GM23338 (cell line): ENCODE measurements around the gene RASA3. TPM values are rescaled to one million over a fixed set of nuclear protein-coding genes. Genes with fewer than 3 reads are reported as not detected.

Source experiments
- ATAC-seq: fragments of 200-7000 bp; cut with Tn5 transposase; 3 replicates; pipeline ENCODE4 v1.9.1; 2020
- DNase-seq: peaks from one replicate; pipeline ENCODE4 v3.0.0-alpha.2; 2015; ENCODE audit warnings: low spot score
- H2AFZ ChIP-seq: fragments of 200-600 bp; sonication (generic); 2 replicates; pipeline ENCODE4 v1.8.0; 2016; ENCODE audit warnings: antibody characterized with exemption, mild to moderate bottlenecking, moderate library complexity
- H3F3A ChIP-seq: fragments of 200-600 bp; sonication (generic); replicated peaks from 2 replicates; pipeline ENCODE4 v1.8.0; 2017; ENCODE audit warnings: antibody characterized with exemption, mixed run types, low read depth
- H3K27ac ChIP-seq: fragments of 200-600 bp; sonication (generic); 2 replicates; pipeline ENCODE4 v1.6.1; 2016; ENCODE audit warnings: low read depth
- H3K27me3 ChIP-seq: fragments of 200-600 bp; sonication (generic); 2 replicates; pipeline ENCODE4 v1.8.0; 2016; ENCODE audit warnings: mild to moderate bottlenecking, mixed run types, moderate library complexity; ENCODE audit not compliant: insufficient read depth
- H3K36me3 ChIP-seq: fragments of 200-600 bp; sonication (generic); 2 replicates; pipeline ENCODE4 v1.8.0; 2016; ENCODE audit warnings: mild to moderate bottlenecking; ENCODE audit not compliant: insufficient read depth
- H3K4me1 ChIP-seq: fragments of 200-600 bp; sonication (generic); 2 replicates; pipeline ENCODE4 v1.8.0; 2016; ENCODE audit warnings: mild to moderate bottlenecking, moderate library complexity; ENCODE audit not compliant: insufficient read depth
- H3K4me2 ChIP-seq: fragments of 200-600 bp; sonication (generic); 2 replicates; pipeline ENCODE4 v1.7.1; 2017; ENCODE audit warnings: mixed run types
- H3K4me3 ChIP-seq: fragments of 200-600 bp; sonication (generic); 2 replicates; pipeline ENCODE4 v1.6.1; 2016; ENCODE audit warnings: mixed run types
- H3K79me2 ChIP-seq: fragments of 200-600 bp; sonication (generic); replicated peaks from 2 replicates; pipeline ENCODE4 v1.8.0; 2017; ENCODE audit warnings: mild to moderate bottlenecking; ENCODE audit not compliant: insufficient read depth
- H3K9me2 ChIP-seq: fragments of 200-600 bp; sonication (generic); 2 replicates; pipeline ENCODE4 v1.8.0; 2017; ENCODE audit not compliant: insufficient read depth
- H4K20me1 ChIP-seq: fragments of 200-600 bp; sonication (generic); replicated peaks from 2 replicates; pipeline ENCODE4 v1.8.0; 2017; ENCODE audit warnings: mild to moderate bottlenecking; ENCODE audit not compliant: insufficient read depth
- H3K27ac Mint-ChIP-seq: 2 replicates; pipeline ENCODE4 v1.8.0; 2020; ENCODE audit warnings: inconsistent platforms, mild to moderate bottlenecking, moderate library complexity, mixed read lengths
- H3K27me3 Mint-ChIP-seq: 3 replicates; pipeline ENCODE4 v1.8.0; 2022; ENCODE audit warnings: low read depth, mild to moderate bottlenecking, moderate library complexity, mixed read lengths, inconsistent platforms; ENCODE audit not compliant: insufficient read depth, poor library complexity
- H3K36me3 Mint-ChIP-seq: 3 replicates; pipeline ENCODE4 v1.8.0; 2021; ENCODE audit warnings: low read depth, mild to moderate bottlenecking, inconsistent platforms, moderate library complexity, mixed read lengths
- H3K4me1 Mint-ChIP-seq: 3 replicates; pipeline ENCODE4 v1.8.0; 2020; ENCODE audit warnings: mild to moderate bottlenecking, inconsistent platforms, mixed read lengths
- H3K4me3 Mint-ChIP-seq: 3 replicates; pipeline ENCODE4 v1.8.0; 2021; ENCODE audit warnings: moderate library complexity, mild to moderate bottlenecking, inconsistent platforms, mixed read lengths
- H3K9me3 Mint-ChIP-seq: 3 replicates; pipeline ENCODE4 v1.8.0; 2020; ENCODE audit warnings: moderate library complexity, mild to moderate bottlenecking, inconsistent platforms, mixed read lengths
- CREB1 ChIP-seq: fragments of 250-450 bp; sonication (Bioruptor Pico); IDR thresholded peaks from 2 replicates; pipeline ENCODE4 v1.5.0; 2020; ENCODE audit warnings: low read depth, mild to moderate bottlenecking, moderate library complexity
- CTCF ChIP-seq, 2 experiments: fragments of 200-600 bp in 1 of 2; sonication (generic) in 1 of 2; conservative IDR thresholded peaks; 2 replicates each; pipeline versions ENCODE4 v1.5.1 to v1.6.1; 2016 to 2017; ENCODE audit warnings: antibody characterized with exemption in 2 of 2, low read depth in 2 of 2, mild to moderate bottlenecking in 2 of 2, moderate library complexity in 1 of 2
- ETS1 ChIP-seq: IDR thresholded peaks from 2 replicates; pipeline ENCODE4 v1.6.1; 2016; ENCODE audit warnings: antibody characterized with exemption
- EZH2 ChIP-seq: fragments of 200-600 bp; sonication (generic); IDR thresholded peaks from one replicate; pipeline ENCODE4 v1.8.0; 2017; ENCODE audit warnings: antibody characterized with exemption, mild to moderate bottlenecking, low read depth; ENCODE audit not compliant: unreplicated experiment
- EZH2phosphoT487 ChIP-seq: fragments of 200-600 bp; sonication (generic); IDR thresholded peaks from one replicate; pipeline ENCODE4 v1.8.1; 2018; ENCODE audit warnings: antibody characterized with exemption; ENCODE audit not compliant: unreplicated experiment
- JUNB ChIP-seq: IDR thresholded peaks from one replicate; pipeline ENCODE4 v1.6.1; 2016; ENCODE audit warnings: antibody characterized with exemption; ENCODE audit not compliant: unreplicated experiment
- NANOG ChIP-seq: IDR thresholded peaks from 2 replicates; pipeline ENCODE4 v1.6.1; 2016; ENCODE audit warnings: antibody characterized with exemption, borderline replicate concordance
- POLR2AphosphoS5 ChIP-seq: IDR thresholded peaks from 2 replicates; pipeline ENCODE4 v1.6.1; 2016; ENCODE audit warnings: antibody characterized with exemption, low read depth
- REST ChIP-seq: IDR thresholded peaks from one replicate; pipeline ENCODE4 v1.6.1; 2018; ENCODE audit warnings: antibody characterized with exemption; ENCODE audit not compliant: unreplicated experiment
- STAT1 ChIP-seq: IDR thresholded peaks from one replicate; pipeline ENCODE4 v1.6.1; 2016; ENCODE audit warnings: antibody characterized with exemption; ENCODE audit not compliant: unreplicated experiment
- ZNF114 ChIP-seq: fragments of 250-450 bp; sonication (Bioruptor Pico); IDR thresholded peaks from 2 replicates; pipeline ENCODE4 v1.5.0; 2020; ENCODE audit warnings: mild to moderate bottlenecking, moderate library complexity
- ZNF331 ChIP-seq: fragments of 250-450 bp; sonication (Bioruptor Pico); IDR thresholded peaks from 2 replicates; pipeline ENCODE4 v1.5.0; 2020; ENCODE audit warnings: low read depth, mild to moderate bottlenecking, moderate library complexity
- ZNF462 ChIP-seq: fragments of 250-450 bp; sonication (Bioruptor Pico); IDR thresholded peaks from 2 replicates; pipeline ENCODE4 v1.5.0; 2020; ENCODE audit warnings: mild to moderate bottlenecking, moderate library complexity
- polyA plus RNA-seq: library from polyadenylated mRNA; unstranded; fragments of >200 nt; fragmentation: Nextera tagmentation; extraction: Ambion mirVana; gene quantifications from 2 replicates; pipeline ENCODE4 v1.2.1, GENCODE V29; 2016
- total RNA-seq: library from RNA; depleted of rRNA; stranded (reverse); fragments of >200 nt; shearing (Covaris generic); gene quantifications from 2 replicates; pipeline ENCODE4 v1.2.3, GENCODE V29; 2014

RASA3 gene
- total and polyA plus RNA-seq, 2 experiments from 2014 or later, result 11.2 to 20.7 TPM

GRCh38 chr13:113973218-113974164 is 158.9 kb downstream of the RASA3 start, which contains the start of gene C13orf46:
TSS of gene C13orf46 (minus strand) at chr13:113974076. CDS start at chr13:113973997, 79 bp downstream.
- Mint-ChIP-seq H3K27me3 (peaks cover 10% of the 10 kb centered on the region), H3K4me3 (no peak within 1 kb of the TSS), H3K36me3 (peaks cover 15% of the 10 kb centered on the region), H3K9me3 (peaks cover 2% of the 10 kb centered on the region; the same call in 1 of the 3 replicates), H3K27ac (no peak within 1 kb of the TSS), H3K4me1 (no peaks in the 10 kb centered on the region)
- H3F3A ChIP-seq, result no peaks in the 10 kb centered on the region
- H3K4me2 ChIP-seq, result no peak within 1 kb of the TSS
- no peaks in the 10 kb centered on the region for H3K79me2 ChIP-seq
- H4K20me1 ChIP-seq, result no peaks in the 10 kb centered on the region
- H3K27ac ChIP-seq, result no peak within 1 kb of the TSS
- H3K27me3 ChIP-seq, result no peaks in the 10 kb centered on the region
- no peak for ATAC-seq
- no peaks in the 10 kb centered on the region for H3K9me2 ChIP-seq
- H3K4me1 ChIP-seq, result no peaks in the 10 kb centered on the region
- no peaks in the 10 kb centered on the region for H3K36me3 ChIP-seq
- TF ChIP-seq EZH2 (no peak), ETS1 (no peak), JUNB (no peak), REST (no peak), NANOG (no peak), ZNF331 (CRISPR knock-in tag) (no peak), CTCF (conservative IDR thresholded peaks at IDR 0.05; ENCODE audit: low read depth in 2 of 2) (no peak), ZNF114 (CRISPR knock-in tag) (no peak), STAT1 (no peak), EZH2phosphoT487 (no peak), CREB1 (no peak), POLR2AphosphoS5 (no peak), ZNF462 (CRISPR knock-in tag) (no peak)
- no peak within 1 kb of the TSS for H3K4me3 ChIP-seq
- no peak within 1 kb of the TSS for H2AFZ ChIP-seq
- no peak for DNase-seq
